ENCODE results near the gene EFL1. TPM values are rescaled to one million over a fixed set of nuclear protein-coding genes. Genes with fewer than 3 reads are reported as not detected.

Gene EFL1
- polyA plus RNA-seq, 1 donor = 12.2 TPM

DNA sequence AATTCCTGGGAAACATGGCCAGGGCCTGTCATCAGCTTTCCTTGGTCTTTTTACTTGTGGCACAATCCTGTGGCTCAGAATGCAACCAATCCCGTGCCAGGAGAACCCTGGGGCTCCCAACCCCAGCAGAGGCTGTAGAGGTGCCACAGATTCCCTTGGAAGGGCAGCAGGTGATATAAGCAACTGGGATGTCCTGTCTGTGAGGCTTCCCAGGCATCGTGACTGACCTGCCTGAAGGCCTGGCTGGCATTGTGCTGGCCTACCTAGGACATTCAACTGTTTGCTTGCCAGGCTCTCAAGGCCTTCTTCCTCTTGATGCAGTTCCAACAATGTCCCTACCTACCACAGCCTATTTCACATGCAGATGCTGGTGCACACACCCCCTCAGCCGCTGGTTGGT, 144.5 kb downstream of the EFL1 start:
- DNase-seq = no peak

DNA sequence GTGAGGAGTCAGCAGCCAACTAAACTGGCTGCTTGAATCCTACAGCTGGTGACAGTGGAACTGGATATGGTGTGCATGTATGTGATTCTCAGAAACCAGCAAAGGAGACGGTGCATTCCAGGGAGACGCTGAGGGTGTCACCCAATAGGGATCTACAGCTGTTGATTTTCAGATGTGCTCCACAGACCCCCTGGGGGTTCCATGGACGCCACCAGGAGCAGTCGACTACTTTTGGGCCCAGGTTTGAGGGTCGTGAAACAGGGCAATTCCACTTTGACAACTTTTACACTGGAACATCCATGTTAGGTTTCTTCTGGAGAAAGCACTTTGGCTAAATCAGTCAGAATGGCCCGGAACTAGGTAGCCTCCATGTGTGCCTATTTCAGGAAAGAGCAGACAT, 145.2 kb downstream of the EFL1 start:
- DNase-seq = no peak

DNA sequence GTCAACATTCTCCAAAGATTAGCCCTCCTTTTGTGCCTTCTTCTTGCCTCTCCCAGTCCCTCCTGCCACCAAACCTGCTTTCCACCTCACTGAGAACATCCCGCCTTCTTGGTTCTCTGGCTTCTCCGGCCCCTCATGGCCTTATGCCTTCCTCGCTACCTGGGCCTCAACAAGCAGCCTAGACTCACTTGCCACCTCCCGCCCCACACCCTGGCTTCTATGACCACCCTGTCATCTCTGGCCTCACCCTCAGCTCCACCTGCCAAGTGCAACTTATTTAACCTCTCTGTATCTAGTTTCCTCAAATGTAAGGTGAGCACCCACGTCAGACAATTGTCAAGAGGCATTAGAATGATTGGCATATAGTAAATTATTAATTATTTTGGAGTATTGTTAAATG, 147.9 kb downstream of the EFL1 start:
- DNase-seq = no peak

DNA sequence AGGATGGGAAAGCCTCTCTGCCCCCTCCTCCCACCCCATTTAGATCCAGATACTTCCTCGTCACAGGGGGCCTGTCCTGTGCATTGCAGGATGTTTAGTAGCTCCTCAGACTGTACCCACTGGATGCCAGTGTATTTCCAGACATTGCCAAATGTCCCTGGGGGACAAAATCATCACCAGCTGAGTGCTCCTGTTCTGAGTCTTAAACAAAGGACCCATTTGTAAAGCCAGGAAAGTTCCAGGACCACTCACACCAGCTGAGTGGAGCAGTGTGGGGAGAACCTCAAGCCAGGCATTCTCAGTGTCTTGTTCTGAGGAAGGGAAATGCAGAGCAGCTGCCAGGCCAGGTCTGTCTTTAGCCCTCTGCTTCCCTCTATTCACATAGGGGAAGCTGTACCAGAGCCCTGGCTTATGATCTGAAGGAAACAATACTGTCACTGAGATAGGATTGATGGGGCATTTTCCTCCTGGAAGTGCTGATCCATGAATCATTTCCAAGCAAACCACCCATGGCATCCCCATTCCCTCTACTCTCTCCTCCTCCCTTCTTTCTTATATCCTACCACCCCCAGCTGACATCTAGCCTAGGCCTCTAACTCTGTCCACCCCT, 149.3 kb downstream of the EFL1 start:
- DNase-seq = no peak

DNA sequence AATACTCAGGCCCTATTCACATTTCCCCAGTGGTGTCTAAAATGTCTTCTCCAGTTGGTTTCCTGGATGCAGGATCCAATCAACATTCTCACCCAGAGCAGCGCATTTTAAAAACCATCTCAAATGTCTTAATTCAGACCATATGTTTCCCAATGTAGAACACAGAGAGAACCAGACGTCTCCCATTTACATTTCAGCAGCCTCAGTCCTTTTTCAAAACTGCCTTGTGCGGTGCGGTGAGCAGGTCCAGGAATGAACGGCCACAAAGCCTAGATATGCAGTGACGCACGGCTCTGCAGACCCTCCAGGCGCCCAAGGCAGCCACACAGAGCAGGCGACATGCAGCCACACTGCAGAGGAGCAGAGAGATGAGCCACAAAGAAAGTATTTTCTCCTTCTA, 150.6 kb downstream of the EFL1 start:
- DNase-seq = no peak

DNA sequence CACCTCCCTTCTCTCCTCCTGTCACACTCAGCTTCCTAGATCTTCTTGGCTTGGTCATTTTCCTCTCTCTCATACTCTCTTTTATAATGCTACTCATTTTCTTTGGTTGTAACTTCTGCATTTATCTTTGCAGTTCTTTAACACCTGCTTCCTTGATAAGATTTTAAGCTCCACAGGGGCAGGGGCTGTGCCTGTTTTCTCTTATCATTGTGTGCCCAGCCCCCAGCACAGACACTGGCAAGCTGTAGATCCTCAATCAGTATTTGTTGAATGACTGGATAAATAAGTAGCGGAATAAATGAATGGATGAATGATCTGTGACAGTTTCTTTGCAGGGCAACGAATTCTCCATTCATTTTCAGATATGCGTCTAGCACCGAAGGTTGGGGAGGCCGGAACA, 152.4 kb downstream of the EFL1 start:
- no peak for DNase-seq

DNA sequence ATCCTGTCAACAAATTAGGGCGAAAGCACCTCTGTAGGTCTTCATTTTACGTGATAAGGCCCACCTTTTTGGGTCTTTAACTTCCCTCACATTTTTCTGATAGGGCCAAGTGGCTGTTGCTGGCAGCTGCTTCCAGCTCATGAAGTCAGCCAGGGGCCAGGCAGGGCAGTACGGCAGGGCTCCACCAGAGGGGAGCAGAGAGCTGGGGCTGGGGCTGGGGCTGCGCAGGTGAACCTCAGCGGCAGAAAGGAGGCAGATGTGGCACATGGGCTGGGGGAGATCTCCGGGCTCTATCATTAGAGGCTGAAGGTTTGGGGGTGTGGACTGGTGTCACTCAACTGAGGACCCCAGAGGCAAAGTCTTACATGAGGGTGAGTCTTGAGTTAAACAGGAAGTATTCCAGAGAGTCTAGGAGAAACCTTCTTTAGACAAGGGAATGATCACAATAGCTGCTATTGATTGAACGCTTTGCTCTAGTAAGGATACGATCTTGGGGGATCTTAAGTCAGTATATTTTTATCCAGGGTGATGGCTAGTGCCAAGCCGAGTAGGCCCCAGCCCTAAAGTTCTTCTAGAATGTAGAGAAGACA, 153.9 kb downstream of the EFL1 start:
- no peak for DNase-seq

DNA sequence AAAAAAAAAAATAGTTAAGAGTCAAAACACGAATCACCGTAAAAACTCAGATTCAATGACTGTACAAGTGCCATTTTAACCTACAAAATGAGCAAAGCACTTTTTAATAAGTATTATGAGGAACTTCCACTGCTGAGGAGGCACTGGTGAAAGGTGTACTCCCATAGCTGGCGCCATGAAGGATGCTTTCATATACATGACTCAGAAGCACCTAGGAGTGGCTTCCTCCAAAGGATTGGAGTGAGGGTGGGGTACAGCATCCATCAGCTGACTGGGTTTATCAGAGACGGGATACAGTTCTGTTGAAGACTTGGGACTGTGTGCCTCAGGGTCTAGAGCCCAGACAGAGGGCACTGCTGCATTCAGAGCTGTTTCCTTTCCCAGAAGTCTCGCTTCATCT, 155.9 kb downstream of the EFL1 start:
- no peak for DNase-seq

DNA sequence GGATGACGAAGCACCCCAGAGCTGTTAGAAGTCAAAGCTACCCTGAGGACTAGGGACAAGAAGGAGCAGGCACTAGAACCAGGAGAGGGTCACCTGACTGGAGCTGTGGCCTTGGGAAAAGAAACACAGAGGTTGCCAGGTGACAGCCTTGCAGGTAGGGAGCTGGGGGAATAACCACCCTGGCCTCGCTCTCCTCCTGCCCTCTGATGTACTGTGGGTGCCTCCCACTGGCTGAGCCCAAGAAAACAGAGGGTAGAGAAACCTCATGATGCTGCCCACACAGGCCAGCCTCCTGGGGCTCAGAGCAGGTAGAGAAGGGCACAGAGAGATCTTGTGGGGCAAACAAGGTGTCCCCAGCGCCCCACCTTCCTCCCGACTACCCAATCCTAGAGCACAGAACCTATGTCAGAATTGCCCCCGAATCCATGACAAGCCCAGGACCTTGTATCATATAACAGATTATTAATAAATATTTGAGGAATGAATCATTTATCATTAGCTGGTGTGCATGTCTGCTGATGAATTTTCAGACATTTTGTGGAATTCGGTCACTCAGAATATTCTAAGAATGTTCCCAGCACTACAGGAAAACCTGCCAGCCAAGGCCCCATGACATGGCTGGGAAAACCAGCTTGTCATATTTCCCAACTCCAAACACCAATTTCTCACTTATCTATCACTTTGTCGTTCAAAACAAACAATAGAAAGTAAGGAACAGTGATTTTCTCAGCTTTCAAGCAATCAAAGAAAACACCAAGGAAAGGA, 156.9 kb downstream of the EFL1 start:
- no peak for DNase-seq

DNA sequence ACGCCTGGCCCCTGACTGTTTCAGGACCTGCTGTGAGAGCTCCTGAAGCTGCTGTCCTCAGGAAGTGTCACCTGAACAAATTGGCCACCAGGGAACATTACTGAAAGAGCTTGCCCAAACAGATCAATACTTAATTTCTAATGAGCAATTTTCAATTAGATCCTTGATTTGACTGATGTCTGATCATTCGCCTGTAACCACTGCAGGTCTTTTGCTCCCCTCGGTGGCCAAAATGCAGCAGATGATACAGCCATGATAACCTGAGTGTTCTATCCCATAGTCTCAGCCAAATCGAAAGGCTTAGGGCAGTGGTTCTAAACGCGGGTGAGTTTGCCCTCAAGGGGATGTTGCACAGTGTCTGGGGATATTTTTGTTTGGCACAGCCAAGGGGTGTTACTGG, 159.1 kb downstream of the EFL1 start:
- no peak for DNase-seq

DNA sequence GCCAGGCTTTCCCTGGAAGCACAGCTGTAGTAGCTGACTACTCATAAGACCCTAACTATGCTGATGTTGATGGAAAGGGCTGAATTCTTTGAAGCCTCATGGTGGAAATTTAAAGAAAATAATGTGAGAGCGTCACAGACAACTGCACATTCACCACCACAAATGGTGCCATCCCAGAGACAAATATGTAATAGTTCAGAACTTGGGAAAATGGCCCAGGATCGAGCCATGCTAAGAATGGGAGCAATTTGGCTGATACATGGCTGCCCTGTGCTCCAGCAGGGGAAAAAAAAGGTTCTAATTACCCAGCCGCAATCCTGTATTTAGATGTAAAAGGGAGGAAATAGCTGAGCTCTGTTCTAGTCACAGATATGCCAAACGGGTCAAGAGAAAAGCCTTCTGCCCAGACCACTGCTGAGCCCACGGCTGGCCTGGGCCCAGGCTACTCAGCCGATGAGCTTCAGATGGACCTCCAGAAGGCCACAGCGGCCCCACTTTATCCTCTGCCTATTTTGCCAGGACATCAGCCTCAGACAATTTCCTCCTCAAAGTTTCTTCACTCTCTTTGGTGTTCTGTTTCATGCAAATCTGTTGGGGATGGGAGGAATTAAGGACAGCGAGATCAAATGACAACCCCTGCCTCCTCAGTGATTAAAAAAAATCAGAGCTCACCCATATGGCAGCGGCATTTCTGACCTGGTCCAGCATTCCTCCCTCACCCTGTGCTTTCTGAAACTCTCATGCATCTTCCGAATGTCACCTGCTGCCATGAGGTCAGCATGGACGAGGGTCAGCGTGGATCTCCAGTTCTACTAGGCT, 162.2 kb downstream of the EFL1 start:
- no peak for DNase-seq

DNA sequence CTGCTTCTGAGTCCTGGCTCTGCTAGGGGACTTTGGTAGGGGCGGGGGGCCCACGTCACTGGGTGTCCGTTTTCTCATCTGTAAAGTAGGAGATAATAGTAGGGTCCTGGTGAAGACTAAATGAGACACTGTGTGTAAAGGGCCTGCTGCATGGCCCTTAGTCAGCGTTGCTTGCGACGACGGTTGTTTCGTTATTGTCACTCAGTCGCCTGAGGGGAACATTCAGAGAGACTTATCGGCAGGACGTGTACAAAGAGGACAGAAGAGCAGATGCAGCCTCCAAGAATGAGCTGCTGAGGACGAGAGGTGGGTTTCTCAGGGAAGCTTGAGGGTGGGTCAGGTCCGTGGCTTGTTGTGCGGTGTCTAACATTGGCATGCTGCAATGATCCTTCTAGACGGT, 163.9 kb downstream of the EFL1 start:
- no peak for DNase-seq

DNA sequence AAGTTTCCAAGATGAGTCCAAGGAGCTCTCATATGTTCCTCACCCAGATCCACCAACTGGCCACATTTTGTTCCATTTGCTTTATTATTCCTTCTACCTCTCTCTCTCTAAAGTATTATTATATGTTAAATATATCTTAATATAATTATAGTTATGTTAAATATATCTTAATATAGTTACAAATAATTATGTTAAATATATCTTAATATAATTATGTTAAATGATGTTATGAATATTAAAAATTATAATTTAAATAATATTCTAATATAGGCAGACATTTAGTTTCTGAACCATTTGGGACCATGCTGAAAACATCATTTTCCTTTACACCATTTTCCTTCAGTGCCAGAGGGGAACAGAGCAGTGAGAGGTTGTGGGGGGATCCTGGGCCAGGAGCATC, 166.7 kb downstream of the EFL1 start:
- no peak for DNase-seq

DNA sequence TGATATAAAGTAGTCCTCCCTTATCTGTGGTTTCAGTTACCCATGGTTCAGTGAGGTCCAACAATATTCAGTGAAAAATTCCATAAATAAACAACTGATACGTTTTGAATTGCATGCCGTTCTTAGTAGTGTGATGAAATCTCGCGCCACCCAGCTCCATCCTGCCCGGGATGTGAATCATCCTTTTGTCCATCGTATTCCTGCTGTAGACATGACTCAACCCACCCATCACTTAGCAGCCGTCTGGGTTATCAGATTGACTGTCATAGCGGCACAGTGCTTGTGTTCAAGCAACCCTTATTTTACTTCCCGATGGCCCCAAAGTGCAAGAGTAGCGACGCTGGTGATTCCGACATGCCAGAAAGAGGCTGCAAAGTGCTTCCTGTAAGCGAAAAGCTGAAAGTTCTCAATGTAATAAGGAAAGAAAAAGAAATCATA, 168.7 kb downstream of the EFL1 start:
- no peak for DNase-seq

DNA sequence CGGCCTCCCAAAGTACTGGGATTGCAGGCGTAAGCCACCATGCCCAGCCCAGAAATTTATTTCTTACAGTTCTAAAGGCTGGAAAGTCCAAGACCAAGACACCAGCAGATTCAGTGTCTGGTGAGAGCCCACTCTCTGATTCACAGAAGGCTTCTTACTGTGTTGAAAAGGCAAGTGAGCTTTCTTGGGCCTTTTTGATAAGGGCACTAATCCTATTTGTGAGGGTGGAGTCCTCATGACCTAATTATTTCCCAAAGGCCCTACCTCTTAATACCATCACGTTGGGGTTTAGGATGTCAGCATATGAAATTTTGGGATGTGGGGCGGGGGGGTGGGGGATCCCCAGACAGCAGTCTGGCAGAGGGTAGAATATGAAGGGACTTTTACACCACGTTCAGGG, 169.2 kb downstream of the EFL1 start:
- no peak for DNase-seq

DNA sequence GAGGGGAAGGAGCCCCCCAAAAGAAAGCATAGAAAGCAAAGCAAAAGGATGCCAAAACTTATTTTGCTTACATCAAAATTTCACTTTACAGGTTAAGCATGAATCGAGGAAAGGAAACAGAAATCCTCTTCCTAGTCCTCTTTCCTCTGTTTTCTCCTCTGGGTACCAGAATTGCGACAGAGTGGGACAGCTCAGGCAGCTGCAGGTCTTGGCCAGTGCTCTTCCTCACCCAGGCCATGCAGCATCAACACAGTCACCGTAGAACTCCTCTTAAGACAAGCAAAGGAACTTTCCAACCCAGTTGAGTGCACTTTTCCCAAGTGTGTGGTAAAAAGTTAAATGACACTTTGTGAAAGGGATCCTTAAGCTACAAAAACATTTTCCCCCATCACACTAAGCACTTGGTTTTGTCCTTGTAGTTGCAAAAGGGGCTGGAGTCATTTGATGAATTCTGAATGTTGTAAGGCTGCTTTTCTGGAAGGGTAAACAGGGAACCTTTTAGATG, 170.8 kb downstream of the EFL1 start:
- no peak for DNase-seq

DNA sequence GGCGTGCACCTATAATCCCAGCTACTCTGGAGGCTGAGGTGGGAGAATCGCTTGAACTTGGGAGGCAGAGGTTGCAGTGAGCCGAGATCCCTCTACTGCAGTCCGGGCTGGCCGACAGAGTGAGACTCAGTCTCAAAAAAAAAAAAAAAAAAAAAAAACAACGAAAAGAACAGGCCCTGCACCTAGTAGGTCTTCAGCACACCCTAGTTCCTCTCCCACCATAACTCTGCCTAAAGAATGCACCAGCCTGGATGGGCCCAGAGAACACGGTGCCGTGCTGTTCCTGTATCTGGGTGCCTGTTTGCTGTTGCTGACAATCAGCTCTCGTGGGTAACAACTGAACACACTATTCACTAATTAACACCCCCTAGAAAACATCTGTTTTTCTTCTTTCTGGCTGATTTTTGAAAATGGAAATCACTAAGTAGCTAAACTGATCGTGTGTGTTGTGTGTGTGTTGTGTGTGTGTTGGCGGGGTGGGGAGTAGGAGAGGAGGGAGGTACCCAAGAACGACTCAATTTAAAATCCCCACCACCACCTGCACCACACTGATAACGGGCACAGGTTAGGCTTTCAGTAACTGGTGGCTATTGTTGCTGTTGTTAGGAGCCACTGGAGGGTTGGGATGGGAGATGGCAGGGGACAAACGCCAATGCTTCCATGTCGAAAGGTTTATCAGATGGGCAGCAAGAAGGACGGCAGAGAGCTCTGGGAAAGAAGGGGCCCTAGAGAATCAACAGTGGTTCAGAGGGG, 176.1 kb downstream of the EFL1 start:
- no peak for DNase-seq

DNA sequence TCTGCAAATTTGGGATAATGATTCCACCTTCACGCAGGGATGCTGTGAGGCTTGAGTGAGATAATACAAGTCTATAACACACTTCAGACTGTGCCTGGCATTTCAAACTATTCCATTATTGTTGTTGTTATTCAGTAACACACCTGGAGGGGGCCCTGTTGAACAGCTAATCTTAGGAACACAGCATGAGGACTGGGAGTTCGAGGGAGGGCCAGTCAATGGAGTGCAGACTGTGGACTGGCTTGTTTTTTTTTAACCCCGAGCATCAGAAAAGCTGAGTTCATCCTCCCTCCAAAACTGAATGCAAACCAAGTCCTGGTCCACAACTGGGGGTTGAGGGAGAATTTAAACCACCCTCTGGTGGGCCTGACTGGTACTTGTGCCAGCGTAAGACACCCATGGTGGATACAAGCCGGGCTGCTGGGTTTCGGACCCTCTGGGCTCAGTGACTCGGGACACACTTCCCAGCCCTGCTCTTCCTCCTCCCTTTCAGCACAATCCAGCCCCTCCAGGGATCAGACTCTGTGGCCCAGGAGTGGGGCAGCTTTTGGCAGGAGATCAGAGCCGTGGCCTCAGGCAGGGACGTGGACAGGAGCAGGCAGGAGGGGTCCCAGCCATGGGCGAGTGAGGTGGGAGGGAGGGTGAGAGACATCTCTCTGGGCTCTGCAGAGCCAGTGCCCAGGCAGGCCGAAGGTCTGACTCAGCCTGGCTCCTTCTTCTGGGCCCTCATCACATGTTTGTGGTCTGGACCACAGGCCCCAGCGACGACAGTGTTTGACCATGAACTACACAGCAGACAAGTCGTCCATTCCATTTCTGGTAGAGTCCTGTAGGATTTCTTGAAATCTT, 180.4 kb downstream of the EFL1 start:
- no peak for DNase-seq

DNA sequence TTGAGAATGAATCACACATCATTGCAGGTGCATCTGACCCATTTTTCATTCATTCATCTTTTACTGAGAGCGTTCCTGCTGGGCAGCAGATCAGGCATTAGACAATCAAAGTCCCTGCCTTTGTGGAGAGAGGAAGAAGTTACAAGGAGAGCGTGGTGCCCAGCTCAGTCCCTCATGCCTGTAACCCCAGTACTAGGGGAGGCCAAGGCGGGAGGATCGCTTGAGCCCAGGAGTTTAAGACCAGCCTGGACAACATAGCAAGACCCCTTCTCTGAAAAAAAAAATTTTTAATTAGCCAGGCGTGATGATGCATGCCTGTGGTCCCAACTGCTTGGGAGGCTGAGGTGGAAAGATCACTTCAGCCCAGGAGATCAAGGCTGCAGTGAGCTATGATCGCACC, 181.8 kb downstream of the EFL1 start:
- DNase-seq = no peak
